DND-41 (cell line): ENCODE data around the gene CCDC158.

Experiments used
- CTCF ChIP-seq: IDR thresholded peaks from 2 replicates; pipeline ENCODE4 v1.5.1; 2012; ENCODE audit warnings: borderline replicate concordance, low read length, moderate library complexity, mild to moderate bottlenecking; ENCODE audit not compliant: poor library complexity, severe bottlenecking; ENCODE audit errors: extremely low read depth
- EZH2 ChIP-seq: IDR thresholded peaks from 3 replicates; pipeline ENCODE4 v1.6.1; 2012; ENCODE audit warnings: borderline replicate concordance, low read depth, mild to moderate bottlenecking, moderate library complexity, low read length, inconsistent platforms; ENCODE audit not compliant: severe bottlenecking

- no peak for TF ChIP-seq EZH2
- no peak for TF ChIP-seq CTCF
Measured at GRCh38 chr4:76277667-76278066, 143.3 kb downstream of the CCDC158 start.
